Middle frontal gyrus (tissue), 1 donor: ENCODE measurements around the gene SULF2.

Source experiments
- DNase-seq: peaks from one replicate; pipeline ENCODE4 v3.0.0-alpha.2; 2015; ENCODE audit warnings: low spot score; ENCODE audit errors: extremely low spot score

SULF2 gene

DNA sequence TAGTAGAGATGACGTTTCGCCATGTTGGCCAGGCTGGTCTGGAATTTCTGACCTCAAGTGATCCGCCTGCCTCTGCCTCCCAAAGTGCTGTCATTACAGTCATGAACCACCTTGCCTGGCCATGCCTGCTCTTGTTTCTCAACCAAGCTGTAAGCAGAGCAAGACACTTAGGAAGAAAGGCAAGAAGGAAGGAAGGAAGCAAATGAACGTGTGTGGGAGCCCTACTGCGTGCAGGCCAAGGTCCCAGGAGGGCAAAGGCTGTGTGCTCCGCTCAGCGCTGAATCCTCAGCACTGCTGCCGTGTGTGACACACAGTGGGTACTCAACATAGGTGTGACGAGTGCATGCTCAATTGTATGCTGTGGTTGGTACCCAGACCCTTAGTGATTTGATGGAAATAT lies 47.4 kb downstream of the SULF2 start:
- no peak for DNase-seq

GRCh38 chr20:47736570-47737152 lies 48.6 kb downstream of the SULF2 start:
- no peak for DNase-seq

- no peak for DNase-seq
Measured at GRCh38 chr20:47735412-47736400, 49.6 kb downstream of the SULF2 start.

- DNase-seq, result no peak
Measured at GRCh38 chr20:47734870-47735269, 50.4 kb downstream of the SULF2 start.

DNA sequence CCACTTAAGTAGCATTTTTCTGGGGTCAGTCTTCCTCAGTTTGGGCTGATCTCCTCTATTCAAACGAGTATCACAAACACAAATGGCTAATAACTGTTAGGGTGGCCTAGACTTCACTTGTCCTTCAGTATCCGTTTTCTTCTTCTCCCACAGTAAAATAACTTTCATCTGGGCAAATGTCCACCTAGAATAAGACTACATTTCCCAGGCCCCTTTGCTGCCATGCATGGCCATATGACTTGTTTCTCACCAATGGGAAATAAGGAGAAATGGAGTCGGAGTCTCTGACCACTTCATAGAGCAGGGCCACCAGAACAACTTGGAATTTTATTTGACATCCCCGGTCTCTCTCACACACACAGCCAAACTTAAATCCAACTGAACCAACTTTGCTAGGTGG lies 51.4 kb downstream of the SULF2 start:
- no peak for DNase-seq

DNA sequence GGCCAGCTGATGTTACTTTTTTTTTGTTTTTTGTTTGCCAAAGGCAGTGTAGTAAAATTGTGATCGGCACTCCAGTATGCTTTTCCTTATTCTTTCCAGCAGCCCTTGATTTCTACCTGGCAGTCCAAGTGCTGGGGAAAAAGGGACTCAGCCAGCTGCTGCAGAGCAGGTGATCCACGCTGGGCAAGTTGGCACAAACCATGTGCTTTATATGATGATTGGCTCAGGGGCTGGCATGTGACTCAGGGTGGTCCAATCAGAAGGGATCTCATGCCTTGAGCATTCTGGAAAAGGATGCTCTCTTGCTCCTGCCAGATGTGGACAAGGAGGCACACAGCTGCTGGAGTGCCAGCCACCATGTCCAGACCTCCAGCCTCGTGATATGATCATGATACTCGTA lies 54.5 kb downstream of the SULF2 start:
- no peak for DNase-seq

DNA sequence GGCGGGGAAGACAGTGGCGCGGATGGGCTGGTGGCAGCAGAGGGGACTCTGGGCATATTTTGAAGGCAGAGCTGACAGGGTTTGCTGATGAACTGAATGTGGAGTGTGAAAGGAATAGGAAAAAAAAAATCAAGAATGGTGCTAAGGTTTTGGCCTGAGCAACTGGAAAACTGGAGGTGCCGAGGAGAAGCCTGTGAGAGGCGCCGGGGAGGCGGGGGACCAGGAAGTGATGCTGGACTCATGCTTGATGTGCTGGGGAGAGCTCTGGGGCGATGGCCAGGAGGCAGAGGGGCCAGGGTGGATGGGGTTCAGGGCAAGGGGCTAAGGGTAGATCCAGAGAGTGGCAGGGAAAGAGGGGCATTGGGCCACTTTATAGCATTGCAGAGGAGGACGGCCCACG lies 55.8 kb downstream of the SULF2 start:
- DNase-seq, result no peak

DNA sequence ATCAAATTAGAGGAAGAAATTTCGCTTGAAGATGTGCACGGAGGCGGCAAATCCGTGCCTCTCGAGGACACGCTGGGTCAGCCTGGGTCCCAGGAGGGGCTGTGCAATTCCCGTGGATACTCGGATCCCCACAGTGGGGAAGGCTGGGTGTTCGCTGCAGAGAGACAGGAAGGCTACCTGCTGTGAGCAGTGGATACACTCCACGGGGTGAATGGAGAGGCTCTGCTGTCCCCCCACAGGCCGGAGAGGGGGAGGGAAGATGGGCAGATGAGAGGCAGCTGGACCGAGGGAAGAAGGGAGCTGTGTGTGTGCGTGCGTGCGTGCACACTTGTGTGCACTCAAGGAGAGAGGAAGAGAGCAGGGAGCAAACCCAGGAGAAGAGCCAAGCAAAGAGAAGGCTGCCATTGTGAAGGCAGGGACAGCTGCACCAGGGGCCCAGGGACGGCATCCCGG lies 57.3 kb downstream of the SULF2 start:
- DNase-seq, result no peak

GRCh38 chr20:47727170-47727880 lies 58.0 kb downstream of the SULF2 start:
- no peak for DNase-seq

GRCh38 chr20:47726632-47727031 lies 58.6 kb downstream of the SULF2 start:
- no peak for DNase-seq

DNA sequence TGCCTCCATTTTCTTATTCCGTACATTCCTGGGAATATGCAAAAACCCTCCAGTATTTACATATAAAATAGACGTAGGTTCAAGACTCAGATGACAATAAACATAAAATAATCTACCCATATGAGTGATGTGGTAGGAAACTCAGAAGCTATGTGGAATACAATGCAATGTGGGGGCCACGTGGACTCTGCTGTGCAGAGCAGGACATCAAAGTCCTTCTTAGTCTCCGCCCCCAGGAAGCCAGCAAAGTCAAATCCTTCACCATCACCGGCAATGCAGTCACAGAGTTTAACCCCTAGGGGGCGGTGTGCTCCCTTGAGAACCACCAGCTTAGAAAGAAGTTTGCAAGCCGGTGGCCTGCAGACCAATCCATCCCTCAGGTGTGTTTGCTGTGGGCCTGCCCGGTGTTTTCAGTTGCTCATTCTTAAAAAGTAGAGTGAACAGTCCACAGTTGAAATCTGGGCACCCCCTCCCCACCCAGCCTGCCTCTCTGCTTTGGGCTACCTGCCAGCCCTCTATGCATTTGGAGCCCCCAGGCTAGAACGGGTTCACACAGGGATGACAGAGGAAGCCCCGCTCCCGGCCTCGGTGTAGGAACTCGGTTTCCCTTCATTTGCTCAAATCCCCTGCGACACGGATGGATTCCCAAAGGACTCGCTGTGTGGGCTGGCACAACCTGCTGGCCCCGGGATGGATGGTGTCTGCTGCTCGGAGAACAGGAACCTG lies 59.9 kb downstream of the SULF2 start:
- peak; percentile 33 for DNase-seq

- no peak for DNase-seq
Measured at GRCh38 chr20:47724910-47725247, 60.4 kb downstream of the SULF2 start.

GRCh38 chr20:47724396-47724795 lies 60.9 kb downstream of the SULF2 start:
- no peak for DNase-seq

GRCh38 chr20:47723322-47723721 lies 62.0 kb downstream of the SULF2 start:
- no peak for DNase-seq

DNA sequence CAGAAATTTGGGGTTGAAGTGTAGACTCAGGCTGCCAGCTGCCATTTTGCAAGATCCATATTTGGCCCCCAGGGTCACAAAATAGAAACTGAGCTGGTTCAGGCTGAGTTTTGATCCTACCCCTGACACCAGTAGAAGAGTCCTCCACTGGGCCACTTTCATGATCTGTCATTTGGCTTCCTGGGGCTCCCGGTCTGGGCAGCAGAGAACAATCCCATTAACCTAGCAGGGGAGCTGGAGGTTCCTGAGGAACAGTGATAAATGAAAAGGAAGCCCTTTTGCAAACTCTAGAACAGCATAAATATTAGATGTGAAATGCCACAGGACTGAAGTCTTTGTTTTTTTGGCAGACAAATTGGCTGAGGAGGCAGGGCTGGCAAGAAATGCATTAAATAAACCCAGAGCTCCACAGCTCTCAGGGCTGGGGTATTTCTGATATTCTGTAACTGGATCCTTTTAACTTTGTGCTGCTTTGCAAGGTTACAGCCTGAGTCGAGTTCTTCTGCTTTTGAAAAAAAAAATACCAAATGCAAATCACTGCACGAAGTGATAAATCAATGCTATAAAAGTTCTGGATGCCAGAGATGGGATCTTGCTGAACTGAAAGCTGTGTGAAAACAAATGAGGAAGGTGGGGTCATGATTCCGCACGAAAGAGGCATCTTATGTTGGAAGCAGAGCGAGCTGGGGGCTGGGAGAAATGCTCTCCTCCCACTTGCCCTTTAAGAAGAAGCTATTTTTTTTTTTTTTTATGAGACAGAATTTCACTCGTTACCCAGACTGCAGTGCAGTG lies 64.4 kb downstream of the SULF2 start:
- DNase-seq, result no peak

DNA sequence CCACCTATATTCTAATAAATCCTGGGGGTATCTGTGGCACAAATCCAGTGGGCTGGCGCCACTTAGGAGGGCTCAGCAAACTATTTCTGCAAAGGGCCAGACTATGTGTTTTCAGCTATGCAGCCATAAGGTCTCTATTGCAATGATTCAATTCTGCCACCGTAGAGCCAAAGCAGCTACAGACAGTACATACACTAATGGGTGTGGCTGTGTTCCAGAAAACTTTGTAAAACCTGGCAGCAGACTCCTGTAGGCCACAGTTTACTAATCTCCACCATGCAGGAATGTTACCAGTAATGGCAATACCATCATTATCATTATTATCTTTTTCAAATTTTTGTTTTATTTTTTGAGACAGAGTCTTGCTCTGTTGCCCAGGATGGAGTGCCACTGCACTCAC lies 65.7 kb downstream of the SULF2 start:
- no peak for DNase-seq

DNA sequence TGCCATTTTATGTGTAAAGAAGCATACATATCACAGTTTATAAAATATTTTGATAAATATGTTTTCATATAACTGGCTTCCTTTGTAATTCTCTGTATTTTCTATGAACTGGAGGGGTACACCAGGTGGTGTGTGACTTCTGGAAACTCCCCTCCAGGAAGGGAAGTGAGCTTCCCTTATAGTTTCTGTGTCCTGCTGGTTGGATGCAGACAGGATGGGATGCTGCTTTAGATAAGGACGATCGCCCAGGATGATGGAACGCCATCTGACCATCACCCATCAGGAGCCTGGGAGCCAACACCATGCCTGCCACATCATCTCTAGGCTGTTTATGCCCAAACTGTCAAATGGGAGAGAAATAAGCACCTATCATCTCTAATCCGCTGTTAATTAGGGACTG lies 66.1 kb downstream of the SULF2 start:
- no peak for DNase-seq

DNA sequence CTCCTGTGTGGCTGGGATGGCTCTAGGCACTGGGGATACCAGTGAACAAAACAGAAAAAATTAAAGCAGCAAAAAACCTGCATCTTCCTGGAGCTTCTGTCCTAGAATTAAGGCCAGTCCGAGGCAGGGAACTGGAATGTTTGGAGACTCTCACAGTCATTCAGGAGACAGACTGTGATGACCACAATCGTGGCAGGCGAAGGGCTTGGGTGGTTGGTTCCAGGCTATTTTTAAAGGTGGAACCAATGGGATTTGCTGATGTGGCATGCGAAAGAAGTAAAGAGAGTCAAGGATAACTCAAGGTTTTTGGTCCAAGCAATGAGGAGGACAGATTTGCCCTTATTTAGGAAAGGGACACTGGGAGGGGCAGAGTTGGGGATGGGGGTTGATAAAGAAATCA lies 66.9 kb downstream of the SULF2 start:
- DNase-seq, result no peak

- no peak for DNase-seq
Measured at GRCh38 chr20:47717421-47717820, 67.9 kb downstream of the SULF2 start.

DNA sequence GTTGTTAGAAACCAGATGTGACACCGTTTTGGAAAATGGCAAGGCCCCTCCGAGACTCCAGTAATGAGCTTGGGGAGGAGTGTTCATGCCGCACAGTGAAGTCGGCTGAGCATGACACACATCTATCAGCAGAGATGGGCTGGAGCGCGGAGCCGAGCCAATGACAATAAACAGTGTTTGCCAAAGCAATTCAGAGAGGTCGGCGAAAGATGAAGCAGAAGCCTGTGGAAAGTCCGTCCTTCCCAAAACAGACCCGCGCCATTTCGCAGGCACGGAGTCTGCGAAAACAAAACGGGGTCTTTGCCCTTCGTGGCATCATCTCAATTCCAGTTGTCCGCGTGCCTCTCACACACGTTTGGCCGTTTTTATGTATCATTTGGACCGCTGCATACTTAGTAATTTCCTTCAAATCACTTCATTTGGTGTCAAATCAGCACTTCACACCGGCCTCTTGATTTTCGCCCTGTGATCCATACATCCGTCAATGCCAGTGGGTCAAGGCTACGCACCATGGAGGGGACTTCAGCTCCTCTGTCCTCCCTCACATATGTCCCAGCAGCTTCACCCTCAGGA lies 71.3 kb downstream of the SULF2 start:
- DNase-seq, result no peak
